Measurements from ENCODE around the gene SARDH.

Gene SARDH

DNA sequence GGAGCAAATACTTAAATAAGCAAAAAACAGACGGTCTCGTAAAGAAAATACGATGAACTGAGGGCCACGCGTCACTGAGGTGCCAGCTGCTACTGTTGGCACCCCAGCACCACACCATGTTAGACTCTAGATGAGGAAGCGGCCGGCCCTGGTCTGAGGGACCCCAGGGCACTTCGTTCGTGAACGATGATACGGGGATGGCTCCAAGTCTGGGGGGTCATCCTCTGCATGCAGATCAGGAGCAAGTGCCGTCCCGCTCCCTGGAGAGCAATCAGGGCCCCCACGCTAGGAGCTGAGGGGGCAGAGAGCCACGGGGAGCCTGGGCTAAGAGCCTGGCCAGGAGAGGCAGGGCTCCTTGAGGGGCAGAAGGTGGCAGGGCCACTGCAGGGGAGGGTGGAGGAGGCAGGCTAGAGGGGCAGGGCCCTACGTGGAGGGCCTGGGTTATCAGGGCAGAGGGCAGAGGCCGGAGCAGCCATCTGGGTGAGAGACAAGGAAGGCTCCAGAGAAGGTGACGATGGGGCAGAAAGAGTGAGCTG is 24.1 kb downstream of the SARDH start:
- H3K27me3 ChIP-seq (ENCODE audit: control insufficient read depth, insufficient read depth, low read length) = no peaks in the 10 kb centered on the region
- H3K4me1 ChIP-seq (ENCODE audit: control insufficient read depth, low read depth, low read length) = no peaks in the 10 kb centered on the region
- H3K4me3 ChIP-seq (ENCODE audit: low read length) = no peak overlapping the region
- no peaks in the 10 kb centered on the region for H3K36me3 ChIP-seq (ENCODE audit: control insufficient read depth, low read depth, low read length)
- no peaks in the 10 kb centered on the region for H3K9me3 ChIP-seq (ENCODE audit: control insufficient read depth, low read depth, low read length)
- H3K9ac ChIP-seq (ENCODE audit: low read length) = no peak overlapping the region
- H3K27ac ChIP-seq (ENCODE audit: low read length) = no peak overlapping the region

DNA sequence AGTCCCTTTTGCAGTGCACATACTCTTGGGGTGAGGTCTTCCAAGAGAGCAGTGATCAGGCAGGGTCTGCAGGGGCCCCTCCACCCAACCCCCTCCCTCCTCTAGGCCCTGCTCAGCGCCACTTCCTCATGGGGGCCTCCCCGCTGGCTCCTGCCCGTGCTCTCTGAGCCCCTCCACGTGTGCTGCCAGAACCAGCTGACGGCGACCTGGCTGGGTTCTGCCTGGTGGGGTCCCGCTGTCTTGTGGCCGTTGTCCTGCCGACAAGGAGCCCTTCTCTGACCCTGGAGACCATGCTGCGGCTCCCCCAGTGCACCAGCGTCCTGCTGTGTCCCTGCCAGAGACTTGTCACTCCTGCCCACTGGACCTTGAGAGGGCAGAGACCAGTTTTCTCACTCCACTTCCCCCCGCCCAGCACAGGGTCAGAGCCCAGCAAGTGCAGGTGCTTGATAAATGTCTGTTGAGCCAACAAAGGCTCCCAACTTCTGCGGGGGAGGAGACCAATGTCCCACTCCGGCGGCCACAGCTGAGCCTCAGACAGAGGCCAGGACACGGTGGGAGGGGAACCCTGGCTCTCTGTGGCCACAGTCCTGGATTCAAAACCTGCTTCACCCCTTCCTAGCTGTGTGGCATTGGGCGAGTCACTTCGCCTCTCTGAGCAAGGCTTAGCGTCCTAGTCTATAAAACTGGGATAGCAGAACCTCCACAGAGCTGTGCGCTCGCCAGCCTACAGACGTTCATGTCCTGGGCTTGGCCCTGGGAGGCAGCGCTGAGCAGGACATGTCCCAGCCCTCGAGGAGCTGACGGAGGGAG is 24.8 kb downstream of the SARDH start:
- Histone ChIP-seq H3K9ac (ENCODE audit: low read length) (no peak overlapping the region), H3K4me1 (ENCODE audit: control insufficient read depth, low read depth, low read length) (no peaks in the 10 kb centered on the region), H3K27me3 (ENCODE audit: control insufficient read depth, insufficient read depth, low read length) (no peaks in the 10 kb centered on the region), H3K9me3 (ENCODE audit: control insufficient read depth, low read depth, low read length) (no peaks in the 10 kb centered on the region), H3K4me3 (ENCODE audit: low read length) (no peak overlapping the region), H3K27ac (ENCODE audit: low read length) (no peak overlapping the region), H3K36me3 (ENCODE audit: control insufficient read depth, low read depth, low read length) (no peaks in the 10 kb centered on the region)

DNA sequence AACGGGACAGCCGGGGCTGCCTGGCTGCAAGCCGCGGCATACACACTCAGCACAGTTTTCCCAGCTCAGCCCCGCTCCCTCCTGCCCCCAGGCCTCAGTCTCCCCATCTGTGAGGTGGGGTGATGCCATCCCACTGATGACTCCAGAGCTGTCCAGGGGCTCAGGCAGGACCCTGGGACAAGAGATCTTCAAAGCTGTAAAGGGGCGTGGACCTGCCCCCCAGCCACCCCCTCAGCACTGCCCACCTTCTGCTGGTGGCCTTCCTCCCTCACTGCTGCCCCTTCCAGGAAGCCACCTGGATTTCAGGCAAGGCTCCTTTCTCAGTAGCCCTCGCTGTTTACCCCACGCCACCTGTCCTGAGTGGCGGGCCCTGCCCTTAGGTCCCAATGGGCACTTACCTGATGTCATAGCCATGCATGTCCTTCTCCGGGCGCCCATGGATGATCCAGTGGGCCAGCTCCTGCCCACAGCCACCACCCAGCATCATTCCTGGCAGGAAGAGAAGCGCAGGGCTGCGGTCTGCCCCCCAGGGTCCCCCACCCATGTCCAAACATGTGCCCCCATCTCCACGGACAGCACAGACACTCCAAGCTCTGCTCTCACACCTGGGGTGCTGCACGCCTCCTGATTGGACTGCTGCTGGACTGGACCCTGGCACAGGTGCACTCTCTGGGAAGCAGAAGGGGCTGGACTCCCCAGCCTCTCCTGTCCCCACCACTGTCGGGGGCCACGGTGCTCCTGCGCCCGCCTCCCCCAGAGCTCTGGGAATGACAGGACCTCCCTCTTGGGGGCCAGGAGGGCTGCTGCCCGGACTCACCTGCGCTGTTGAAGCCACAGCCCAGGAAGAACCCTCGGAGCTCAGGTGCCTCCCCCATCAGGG is 25.7 kb downstream of the SARDH start:
- H3K36me3 ChIP-seq (ENCODE audit: control insufficient read depth, low read depth, low read length) = no peaks in the 10 kb centered on the region
- H3K4me3 ChIP-seq (ENCODE audit: low read length) = no peak overlapping the region
- H3K27me3 ChIP-seq (ENCODE audit: control insufficient read depth, insufficient read depth, low read length) = no peaks in the 10 kb centered on the region
- H3K9ac ChIP-seq (ENCODE audit: low read length) = no peak overlapping the region
- no peaks in the 10 kb centered on the region for H3K9me3 ChIP-seq (ENCODE audit: control insufficient read depth, low read depth, low read length)
- H3K27ac ChIP-seq (ENCODE audit: low read length) = no peak overlapping the region
- H3K4me1 ChIP-seq (ENCODE audit: control insufficient read depth, low read depth, low read length) = no peaks in the 10 kb centered on the region

DNA sequence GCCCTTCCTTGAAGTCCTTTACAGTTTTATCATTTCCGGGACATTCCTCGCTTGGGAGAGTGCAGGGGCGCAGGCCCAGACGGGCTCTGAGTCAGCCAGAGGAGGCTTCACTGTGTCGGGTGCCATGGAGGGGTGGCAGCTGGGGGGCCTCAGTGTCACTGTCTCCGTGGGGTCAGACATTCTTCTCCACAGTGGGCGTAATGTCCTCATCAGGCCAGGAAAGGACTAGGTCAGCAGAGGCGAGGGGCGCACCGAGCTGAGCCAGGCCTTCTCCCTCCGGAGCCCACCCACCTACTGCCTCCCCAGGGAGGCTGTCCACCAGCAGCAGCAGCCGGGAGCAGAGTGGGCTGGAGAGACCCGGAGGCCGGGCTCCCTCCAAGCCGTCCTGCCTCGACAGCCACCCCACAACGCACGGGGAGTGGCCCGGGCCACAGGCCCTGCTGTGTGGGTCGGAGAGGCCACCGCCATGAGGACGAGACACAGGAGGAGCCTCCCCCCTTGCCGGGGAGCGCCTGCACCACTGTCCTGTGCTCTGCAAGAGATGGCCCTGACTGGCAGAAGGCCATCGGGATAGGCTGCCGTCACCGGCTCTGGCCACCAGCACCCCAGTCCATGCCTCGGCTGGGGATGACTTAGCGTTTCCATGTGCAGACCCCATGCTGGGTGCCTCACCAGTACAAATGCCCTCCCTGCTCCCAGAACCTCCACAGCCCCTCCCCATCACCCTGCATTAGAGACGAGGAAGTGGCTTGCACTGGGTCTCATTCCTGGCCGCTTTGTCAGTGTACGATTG is 26.5 kb downstream of the SARDH start:
- H3K27ac ChIP-seq (ENCODE audit: low read length) = no peak overlapping the region

DNA sequence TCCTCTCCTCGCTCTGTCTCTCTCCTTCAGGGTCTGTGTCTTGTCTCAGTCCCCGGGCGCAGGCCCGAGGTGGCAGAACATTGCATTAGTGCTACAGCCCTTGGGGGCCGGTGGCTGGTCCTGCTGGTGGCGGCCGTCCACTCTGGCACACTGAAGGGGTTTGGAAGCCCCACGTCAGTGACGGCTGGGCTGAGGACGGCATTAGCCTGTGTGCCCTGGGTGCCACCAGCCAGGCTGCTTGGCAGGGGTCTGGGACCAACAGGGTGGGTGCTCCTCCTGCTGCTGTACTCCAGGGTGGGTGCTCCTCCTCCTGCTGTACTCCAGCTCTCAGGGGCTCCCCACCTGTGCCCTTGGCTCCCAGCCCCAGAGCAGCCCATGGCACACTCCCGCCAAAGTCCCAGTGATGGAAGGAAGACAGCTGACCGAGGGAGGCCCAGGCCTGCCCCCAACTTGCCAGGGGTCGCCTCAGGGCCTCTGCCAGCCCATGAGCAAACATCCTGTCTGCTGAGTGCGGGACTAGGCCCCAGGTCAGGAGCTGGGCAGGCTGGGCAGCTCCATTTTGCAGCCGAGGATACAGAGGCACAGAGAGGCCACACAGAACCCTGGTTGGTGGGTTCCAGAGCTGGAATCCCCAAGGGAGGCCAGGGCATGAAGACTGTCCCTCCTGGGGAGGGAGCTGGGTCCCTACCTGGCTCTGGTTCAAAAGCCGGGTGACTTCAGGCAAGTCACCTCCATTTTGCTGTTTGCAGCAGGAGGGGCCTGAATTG is 27.3 kb downstream of the SARDH start:
- no peaks in the 10 kb centered on the region for H3K4me1 ChIP-seq (ENCODE audit: control insufficient read depth, low read depth, low read length)
- no peak overlapping the region for H3K4me3 ChIP-seq (ENCODE audit: low read length)
- no peaks in the 10 kb centered on the region for H3K9me3 ChIP-seq (ENCODE audit: control insufficient read depth, low read depth, low read length)
- no peaks in the 10 kb centered on the region for H3K36me3 ChIP-seq (ENCODE audit: control insufficient read depth, low read depth, low read length)
- H3K9ac ChIP-seq (ENCODE audit: low read length) = no peak overlapping the region
- H3K27me3 ChIP-seq (ENCODE audit: control insufficient read depth, insufficient read depth, low read length) = no peaks in the 10 kb centered on the region
- H3K27ac ChIP-seq (ENCODE audit: low read length) = no peak overlapping the region

More for the DNA sequence above, 26.5 kb downstream of the SARDH start:
- H3K4me1 ChIP-seq (ENCODE audit: control insufficient read depth, low read depth, low read length) = no peaks in the 10 kb centered on the region
- H3K36me3 ChIP-seq (ENCODE audit: control insufficient read depth, low read depth, low read length) = no peaks in the 10 kb centered on the region
- H3K27me3 ChIP-seq (ENCODE audit: control insufficient read depth, insufficient read depth, low read length) = no peaks in the 10 kb centered on the region
- no peak overlapping the region for H3K4me3 ChIP-seq (ENCODE audit: low read length)
- no peak overlapping the region for H3K9ac ChIP-seq (ENCODE audit: low read length)
- no peaks in the 10 kb centered on the region for H3K9me3 ChIP-seq (ENCODE audit: control insufficient read depth, low read depth, low read length)

DNA sequence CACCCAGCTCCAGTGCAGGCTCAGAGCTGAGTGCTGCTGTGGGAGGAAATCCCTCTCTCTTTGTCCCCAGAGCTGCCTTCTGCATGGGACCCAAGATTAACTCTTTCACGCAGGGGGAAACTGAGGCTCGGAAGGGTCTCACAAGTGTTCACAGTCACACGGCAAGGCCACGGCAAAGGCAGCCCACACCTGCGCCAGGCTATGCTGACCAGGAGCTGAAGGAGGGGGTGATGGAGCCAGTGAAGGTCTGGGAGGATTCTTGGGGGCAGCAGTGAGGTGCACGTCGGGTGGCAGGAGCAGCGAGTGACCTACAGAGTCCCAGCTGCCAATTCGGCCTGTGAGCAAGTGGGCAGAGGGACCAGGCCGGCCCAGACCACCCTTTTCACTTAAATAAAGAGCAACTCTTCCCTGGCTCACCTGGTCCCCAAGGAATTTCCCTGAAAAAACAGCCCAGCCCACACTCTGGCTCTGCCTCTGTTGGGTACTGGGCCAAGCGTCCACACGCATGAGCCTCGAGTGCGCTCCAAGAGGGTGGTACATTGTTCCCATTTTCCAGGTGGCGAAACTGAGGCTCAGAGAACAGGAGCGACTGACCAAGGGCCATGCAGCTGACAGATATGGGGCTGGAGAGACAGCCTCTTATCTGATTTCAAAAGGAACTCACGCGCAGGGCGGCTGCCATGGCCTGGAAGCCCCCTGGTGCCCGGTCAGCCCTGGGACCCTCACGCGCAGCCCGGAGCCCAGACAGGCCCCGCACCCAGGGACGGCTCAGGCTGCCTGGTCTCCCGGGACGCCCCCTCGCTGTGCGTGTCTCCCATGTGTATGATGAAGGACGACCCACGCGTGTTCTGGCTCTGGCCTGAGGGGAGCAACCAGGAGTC is 28.2 kb downstream of the SARDH start:
- H3K9ac ChIP-seq (ENCODE audit: low read length) = no peak overlapping the region
- H3K4me1 ChIP-seq (ENCODE audit: control insufficient read depth, low read depth, low read length) = no peaks in the 10 kb centered on the region
- no peaks in the 10 kb centered on the region for H3K9me3 ChIP-seq (ENCODE audit: control insufficient read depth, low read depth, low read length)
- H3K36me3 ChIP-seq (ENCODE audit: control insufficient read depth, low read depth, low read length) = no peaks in the 10 kb centered on the region
- H3K4me3 ChIP-seq (ENCODE audit: low read length) = no peak overlapping the region
- no peak overlapping the region for H3K27ac ChIP-seq (ENCODE audit: low read length)
- H3K27me3 ChIP-seq (ENCODE audit: control insufficient read depth, insufficient read depth, low read length) = no peaks in the 10 kb centered on the region

DNA sequence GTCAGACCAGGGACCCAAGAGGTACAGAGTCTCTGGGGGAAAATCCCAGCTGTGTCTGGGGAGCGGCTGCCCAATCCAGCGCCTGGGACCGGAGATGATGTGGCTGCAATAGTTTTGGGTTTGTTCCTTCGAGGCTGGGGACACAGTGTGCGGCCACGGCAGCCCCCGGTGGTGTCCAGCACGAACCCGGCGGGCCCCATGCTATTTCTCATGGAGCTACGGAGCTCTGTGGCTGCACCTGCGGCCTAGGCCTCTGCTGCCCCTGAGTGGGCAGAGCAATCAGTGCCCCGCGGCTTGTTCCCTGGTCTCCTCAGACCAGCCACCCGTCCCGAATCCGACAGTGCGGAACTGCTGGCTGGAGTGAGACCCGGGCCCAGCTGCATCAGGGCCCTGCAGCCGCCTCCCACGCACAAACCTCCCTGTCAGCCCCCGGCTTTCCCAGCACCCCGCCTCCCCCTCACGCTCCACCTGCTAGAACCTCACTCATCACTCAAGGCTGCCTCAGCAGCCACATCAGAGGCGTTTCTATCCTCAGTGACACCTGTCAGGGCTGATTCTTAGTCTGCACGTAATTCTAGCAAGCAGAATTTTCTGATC is 29.0 kb downstream of the SARDH start:
- Histone ChIP-seq H3K9me3 (ENCODE audit: control insufficient read depth, low read depth, low read length) (no peaks in the 10 kb centered on the region), H3K27me3 (ENCODE audit: control insufficient read depth, insufficient read depth, low read length) (no peaks in the 10 kb centered on the region), H3K4me3 (ENCODE audit: low read length) (no peak overlapping the region), H3K36me3 (ENCODE audit: control insufficient read depth, low read depth, low read length) (no peaks in the 10 kb centered on the region), H3K4me1 (ENCODE audit: control insufficient read depth, low read depth, low read length) (no peaks in the 10 kb centered on the region), H3K9ac (ENCODE audit: low read length) (no peak overlapping the region), H3K27ac (ENCODE audit: low read length) (no peak overlapping the region)

DNA sequence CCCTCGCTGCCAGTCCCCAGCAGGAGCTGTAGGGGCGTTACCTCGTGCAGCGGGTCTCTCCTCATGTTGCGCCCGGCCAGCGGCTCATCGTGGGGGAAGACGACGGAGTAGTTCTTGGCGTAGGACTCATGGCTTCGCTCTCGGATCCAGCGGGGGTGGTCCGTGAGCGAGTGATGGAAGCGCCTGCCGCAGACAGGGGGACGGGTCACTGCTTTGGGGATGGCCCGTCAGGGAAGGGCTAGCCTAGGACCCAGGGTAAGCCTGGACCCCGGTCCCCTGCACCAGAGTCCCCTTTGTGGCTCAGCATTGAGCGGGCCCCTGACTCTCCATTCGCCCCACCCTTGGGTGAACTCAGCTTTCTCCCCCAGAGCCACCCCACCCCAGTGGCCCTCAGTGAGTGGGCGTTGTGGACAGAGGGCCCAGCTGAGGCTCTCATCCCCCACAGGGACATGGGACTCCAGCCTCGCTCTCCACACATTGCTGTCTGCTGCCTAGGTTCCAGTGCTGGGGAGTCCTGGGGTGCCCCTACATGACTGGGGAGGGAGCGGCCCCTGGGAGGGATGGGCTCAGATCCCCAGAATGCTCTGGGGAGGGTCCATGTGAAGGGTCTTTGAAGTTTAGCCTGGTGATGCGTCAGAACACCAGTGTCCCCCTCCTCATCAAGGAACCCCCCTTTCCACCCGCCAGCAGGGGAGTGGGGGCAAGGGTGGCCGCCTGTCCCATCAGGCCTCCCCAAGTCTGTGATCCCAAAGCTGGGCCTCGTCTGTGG is 29.7 kb downstream of the SARDH start:
- no peak overlapping the region for H3K4me3 ChIP-seq (ENCODE audit: low read length)
- H3K4me1 ChIP-seq (ENCODE audit: control insufficient read depth, low read depth, low read length) = no peaks in the 10 kb centered on the region
- H3K27ac ChIP-seq (ENCODE audit: low read length) = no peak overlapping the region
- no peaks in the 10 kb centered on the region for H3K36me3 ChIP-seq (ENCODE audit: control insufficient read depth, low read depth, low read length)
- H3K27me3 ChIP-seq (ENCODE audit: control insufficient read depth, insufficient read depth, low read length) = no peaks in the 10 kb centered on the region
- H3K9me3 ChIP-seq (ENCODE audit: control insufficient read depth, low read depth, low read length) = no peaks in the 10 kb centered on the region
- H3K9ac ChIP-seq (ENCODE audit: low read length) = no peak overlapping the region

DNA sequence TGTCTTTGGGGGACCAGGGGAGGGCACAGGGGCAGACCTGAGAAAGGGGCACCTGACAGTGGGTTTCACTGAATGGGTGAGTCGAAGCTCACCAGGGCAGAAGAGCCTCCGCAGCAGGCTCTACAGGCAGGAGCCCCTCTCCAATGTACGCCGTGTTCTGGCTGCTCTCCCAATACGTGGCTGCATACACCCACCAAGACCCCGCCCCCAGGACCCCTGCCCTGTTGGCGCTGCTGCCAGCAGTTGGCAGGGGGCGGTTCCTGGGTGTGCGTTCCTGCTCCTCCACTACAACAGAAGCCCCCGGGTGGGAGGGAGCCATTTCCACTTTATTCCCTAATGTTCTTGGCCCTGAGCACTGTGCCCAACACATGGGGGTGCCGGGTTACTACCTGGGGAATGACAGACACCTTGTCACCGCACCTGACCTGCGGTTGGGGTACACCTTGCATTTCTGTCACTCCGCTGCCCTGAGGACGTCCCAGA is 30.3 kb downstream of the SARDH start:
- Histone ChIP-seq H3K4me1 (ENCODE audit: control insufficient read depth, low read depth, low read length) (peaks cover 3% of the 10 kb centered on the region), H3K4me3 (ENCODE audit: low read length) (no peak overlapping the region), H3K9ac (ENCODE audit: low read length) (no peak overlapping the region), H3K27ac (ENCODE audit: low read length) (no peak overlapping the region), H3K36me3 (ENCODE audit: control insufficient read depth, low read depth, low read length) (no peaks in the 10 kb centered on the region), H3K9me3 (ENCODE audit: control insufficient read depth, low read depth, low read length) (no peaks in the 10 kb centered on the region), H3K27me3 (ENCODE audit: control insufficient read depth, insufficient read depth, low read length) (no peaks in the 10 kb centered on the region)
